HG03520 (cell line): ENCODE data around the gene CEP85.
A peak's percentile ranks its signal among the peaks of the same experiment; 100 is the strongest.
"Not testable (repeated sequence)": the region's sequence is repeated elsewhere in the genome, so short reads cannot be mapped to it uniquely, and the experiment has no call there.

ENCODE experiments used
- ATAC-seq: cut with Tn5 transposase; IDR thresholded peaks from one replicate; pipeline ENCODE4 v1.9.1; 2021; ENCODE audit warnings: mild to moderate bottlenecking, moderate library complexity; ENCODE audit not compliant: unreplicated experiment

The CEP85 gene

GRCh38 chr1:26290122-26290881, 56.3 kb downstream of the CEP85 start:
- ATAC-seq, result no peak

- ATAC-seq, result no peak
These were observed 56.9 kb downstream of the CEP85 start for GRCh38 chr1:26290882-26291261.

GRCh38 chr1:26291433-26291832, 57.4 kb downstream of the CEP85 start:
- ATAC-seq, result no peak

GRCh38 chr1:26291939-26292338, 57.9 kb downstream of the CEP85 start:
- no peak for ATAC-seq

- not testable (repeated sequence) for ATAC-seq
These were observed 58.7 kb downstream of the CEP85 start for GRCh38 chr1:26292735-26293134.

DNA sequence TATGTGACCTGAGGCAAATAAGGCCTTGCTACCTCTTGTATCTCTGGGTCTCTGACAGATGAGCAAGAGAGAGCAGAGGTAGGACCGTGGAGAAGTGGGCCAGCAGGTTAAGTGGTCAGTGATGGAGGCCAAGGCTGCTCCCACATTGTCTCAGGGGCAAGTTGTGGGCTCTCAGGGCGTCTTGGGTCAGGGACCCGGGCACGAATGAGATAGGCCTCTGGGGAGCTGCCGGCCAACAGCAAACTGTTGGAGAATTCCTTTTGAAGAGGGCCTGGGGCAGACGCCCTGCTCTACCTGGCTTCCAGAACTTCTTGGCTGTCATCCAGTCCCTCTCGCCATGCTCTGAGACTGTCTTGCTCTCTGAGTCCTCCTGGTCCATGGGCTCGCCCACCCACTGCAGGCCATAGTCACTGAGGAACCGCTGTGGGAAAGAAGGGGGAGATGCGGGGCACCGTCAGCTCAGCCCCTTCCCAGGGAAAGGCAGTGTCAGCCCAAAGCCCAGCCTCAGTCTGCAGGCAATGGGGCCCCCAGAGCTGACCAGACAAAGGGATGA, 60.0 kb downstream of the CEP85 start:
- ATAC-seq, result no peak

- ATAC-seq, result no peak
These were observed 61.5 kb downstream of the CEP85 start for GRCh38 chr1:26295194-26296138.

DNA sequence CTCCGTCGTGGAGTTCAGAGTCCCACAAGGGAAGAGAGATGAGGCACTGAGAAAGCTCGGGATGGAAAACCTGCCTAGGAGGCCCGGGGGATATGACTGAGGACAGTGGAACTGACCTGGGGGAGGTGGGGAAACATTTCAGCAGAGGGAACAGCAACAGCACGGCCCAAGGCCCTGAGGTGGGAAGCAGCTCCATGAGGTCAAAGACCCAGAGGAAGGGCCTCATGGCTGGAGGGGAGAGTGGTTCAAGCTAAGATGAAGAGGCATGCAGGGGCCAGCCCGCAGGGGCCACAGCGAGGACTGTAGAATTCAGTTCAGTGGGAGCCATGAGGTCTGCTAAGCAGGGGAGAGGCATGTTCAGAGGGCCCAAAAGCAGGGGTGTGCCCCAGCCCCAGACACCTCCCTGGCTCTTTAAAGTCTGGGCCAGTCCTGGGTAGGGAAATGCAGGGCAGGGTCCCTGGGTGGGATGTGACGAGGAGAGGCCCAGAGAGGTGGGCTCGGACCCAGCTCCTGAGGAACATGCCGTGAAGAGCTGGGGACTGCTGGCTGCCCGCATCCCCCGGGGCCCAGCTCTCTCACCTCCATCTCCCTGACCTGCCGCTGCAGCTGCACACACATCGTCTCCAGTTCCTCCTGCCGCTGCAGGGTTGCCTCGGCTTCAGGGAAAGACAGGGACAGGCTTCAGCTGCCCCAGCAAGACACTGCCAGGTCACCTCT, 62.5 kb downstream of the CEP85 start:
- ATAC-seq, result no peak

DNA sequence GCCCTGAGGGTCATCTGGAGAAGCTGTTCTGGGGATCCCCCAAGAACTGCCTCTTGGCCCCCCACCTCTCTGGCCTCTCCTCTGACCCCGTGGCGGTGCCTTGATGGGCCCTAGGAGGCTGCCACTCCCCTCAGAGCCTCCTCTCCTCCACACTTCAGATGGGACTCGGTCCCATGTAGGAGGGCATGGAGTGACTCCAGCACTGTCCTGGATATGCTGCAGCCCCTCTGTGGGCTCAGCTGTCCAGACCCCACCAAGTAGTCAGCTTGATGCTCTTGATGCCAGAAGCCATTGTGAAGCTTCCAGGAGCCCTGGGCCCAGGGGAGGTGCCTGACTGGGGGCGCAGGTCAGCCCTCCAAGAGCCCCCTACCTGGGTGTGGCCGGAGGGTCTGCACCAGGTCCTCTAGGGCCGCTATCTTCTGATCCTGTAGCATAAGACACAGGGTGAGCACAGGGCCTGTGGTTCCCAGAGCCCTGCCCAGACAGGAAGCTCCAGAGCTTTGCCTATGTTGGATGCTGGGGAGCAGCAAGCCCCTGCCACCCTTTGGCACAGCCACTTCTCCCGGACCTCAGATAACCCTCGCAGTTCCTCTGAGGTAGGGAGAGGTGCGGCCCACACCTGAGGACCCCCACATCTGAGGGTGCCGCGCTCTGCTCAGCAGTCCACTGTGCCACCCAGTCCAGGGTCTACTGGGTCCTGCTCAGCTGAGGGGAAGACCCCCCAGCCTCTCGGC, 63.2 kb downstream of the CEP85 start:
- ATAC-seq, result no peak

- no peak for ATAC-seq
These were observed 63.8 kb downstream of the CEP85 start for GRCh38 chr1:26297791-26298124.

DNA sequence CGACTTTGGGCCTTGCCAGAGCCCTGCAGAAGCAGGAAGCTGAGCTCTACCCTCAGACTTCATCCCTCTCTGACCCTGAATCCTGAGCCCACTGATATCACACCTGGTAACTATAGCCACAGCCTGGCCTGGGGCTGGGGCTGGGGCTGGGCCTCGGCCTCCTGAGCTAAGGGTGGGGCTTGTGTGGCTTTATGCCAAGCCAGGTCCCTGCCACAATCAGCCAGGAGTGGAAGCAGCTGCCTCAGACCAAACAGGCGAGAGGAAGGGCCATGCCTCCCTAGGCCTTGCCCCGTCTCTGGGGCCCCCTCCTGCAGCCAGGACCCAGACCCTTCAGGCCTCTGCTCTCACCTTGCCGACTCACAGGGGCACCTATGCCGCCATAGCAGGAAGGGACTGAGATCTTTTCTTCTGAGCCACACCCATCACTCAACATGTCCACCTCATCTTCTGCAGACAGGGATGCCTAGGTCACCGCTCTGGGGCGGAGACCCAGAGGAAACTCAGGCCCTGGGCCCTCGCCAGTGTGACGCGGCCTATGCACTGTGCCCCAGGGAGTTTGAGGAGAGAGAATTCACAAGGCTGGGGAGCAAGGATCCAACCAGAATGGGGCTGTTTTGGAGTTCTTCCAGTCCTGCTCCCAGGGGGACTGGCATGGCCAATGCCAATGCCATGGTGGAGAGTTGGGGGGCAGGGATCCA, 66.7 kb downstream of the CEP85 start:
- no peak for ATAC-seq

DNA sequence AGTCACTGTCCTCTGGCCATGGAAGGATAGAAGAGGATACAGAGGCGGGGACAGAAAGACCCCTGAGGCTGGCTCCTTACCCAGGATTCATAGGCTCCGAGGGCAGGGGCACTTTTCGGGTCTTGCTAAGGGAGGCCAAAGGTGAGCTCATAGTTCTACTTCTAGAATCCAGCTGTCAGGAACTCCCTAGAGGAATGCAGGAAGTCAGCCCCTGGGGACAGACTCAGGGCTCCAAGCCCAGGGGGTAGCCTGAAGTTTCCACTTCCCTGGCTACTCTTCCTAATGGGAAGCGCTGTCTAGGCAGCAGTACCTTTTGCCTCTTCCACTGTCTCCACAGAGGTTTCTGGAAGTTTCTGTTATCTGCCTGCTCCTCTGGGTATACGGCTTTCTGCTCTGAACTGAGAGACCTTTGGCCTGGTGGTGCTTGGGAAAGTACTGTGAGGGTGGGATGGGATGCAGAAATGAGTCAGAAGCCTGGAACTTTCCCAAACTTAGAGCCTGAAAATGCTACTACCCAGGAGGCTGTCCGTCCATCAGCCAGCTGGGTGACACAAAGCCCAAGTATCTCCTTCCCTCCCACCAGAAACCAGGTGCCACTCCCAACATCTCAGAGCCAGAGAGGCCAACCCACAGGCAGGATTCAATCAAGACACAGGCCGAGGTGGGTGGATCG, 68.9 kb downstream of the CEP85 start:
- ATAC-seq, result no peak

DNA sequence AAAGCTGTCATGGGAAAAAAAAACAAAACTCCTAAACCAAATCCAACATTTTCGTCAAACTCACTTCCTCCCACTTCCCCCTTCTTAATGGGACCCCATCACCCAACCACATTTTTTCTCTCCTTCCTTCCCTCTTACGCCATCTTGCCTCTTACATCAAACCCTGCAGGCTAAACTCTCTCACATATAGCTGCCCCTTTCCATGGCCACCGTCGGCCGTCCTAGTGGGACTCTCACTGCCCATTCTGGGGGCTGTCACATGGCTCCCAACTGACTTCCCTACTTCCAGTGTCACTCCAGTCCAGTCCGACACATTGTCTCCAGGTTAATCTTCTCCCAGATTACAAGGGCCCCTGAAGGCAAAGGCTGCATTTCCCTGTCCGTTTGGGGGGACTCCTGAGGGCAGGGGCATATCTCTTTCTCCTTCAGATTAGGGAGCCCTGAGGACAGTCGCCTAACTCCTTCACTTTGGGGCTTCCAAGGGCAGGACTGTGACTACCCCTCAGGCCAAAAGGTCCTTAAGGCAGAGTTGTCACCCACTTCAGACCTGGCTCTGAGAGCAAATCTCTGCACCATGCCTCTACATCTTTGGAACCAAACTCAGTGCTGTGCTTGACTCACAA, 71.8 kb downstream of the CEP85 start:
- ATAC-seq, result no peak

DNA sequence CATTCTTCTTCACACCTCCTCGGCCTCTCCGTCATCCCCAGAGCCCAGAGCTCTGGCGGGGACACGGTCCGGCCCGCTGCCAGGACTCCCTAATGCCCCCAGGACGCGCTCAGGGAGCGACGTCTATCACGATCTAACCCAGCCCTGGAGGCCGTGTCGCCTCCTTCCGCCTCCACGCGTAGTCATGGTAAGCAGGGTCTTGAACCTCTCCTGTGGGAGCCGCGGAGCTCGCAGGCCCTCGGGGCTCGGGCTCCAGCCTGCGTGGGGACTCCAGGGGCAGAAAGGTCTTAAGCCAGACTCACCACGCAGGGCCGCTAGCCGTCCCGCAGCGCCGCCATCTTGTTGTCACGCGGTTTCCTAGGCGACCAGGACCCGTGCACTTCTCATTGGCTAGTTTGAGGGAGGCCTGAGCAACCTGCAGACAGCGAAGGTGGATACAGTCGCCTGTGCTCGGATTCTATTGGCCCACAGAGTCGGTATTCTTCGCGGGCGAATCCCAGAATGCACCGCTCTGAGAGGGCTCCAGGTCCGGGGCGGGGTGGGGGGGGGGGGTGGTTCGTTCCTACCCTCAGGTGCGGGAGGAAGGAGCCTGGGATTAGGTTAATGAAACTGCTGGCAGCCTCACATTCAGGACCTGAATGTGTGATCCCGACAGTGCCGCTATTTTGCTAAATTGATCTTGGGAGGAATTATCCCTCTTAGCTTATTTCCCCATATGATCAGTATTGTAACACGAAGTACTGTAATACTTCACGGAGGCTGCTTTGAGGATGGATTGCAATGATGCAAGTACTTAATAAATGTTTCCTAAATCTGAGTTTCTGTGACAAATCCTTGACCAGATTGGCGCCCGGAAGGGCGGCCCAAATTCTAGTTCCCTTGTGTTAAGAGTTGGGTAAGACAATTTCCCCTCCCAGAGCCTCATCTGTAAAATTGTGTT, 72.6 kb downstream of the CEP85 start, which contains the start of gene UBXN11:
UBXN11 (minus strand) TSS at position 347 of the 940 bp plus-strand sequence. CDS start 3,753 bp downstream, outside the sequence.
- peak; percentile 99 for ATAC-seq

DNA sequence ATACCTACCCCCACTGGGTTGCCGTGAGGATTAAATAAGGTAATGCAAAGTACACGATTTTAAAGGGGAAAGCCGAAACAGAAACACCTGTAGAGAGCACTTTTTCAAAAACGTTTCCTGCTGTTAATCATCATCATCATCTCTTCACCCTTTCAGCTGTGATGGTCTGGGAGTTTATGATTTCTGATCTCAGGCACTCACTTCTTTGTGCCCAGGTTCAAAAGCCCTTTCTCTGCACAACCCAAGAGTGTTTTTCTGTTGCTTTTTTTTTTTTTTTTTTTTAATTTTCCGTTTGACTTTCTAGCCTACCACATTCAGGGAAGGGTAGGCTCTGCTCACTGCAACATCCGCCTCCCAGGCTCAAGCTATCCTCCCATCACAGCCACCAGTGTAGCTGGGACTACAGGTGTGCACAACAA, 73.4 kb downstream of the CEP85 start:
- ATAC-seq, result no peak

- ATAC-seq, result not testable (repeated sequence)
These were observed 74.2 kb downstream of the CEP85 start for GRCh38 chr1:26307966-26308899.

GRCh38 chr1:26314501-26314900, 80.5 kb downstream of the CEP85 start:
- ATAC-seq, result no peak
